Measurements from ENCODE around the gene SH3BGRL3. TPM values are rescaled to one million over a fixed set of nuclear protein-coding genes. Genes with fewer than 3 reads are reported as not detected.

The SH3BGRL3 gene
- total and polyA plus RNA-seq, 3 donors from 2014 or later, result 24.4 to 76.6 (median 25.4) TPM

DNA sequence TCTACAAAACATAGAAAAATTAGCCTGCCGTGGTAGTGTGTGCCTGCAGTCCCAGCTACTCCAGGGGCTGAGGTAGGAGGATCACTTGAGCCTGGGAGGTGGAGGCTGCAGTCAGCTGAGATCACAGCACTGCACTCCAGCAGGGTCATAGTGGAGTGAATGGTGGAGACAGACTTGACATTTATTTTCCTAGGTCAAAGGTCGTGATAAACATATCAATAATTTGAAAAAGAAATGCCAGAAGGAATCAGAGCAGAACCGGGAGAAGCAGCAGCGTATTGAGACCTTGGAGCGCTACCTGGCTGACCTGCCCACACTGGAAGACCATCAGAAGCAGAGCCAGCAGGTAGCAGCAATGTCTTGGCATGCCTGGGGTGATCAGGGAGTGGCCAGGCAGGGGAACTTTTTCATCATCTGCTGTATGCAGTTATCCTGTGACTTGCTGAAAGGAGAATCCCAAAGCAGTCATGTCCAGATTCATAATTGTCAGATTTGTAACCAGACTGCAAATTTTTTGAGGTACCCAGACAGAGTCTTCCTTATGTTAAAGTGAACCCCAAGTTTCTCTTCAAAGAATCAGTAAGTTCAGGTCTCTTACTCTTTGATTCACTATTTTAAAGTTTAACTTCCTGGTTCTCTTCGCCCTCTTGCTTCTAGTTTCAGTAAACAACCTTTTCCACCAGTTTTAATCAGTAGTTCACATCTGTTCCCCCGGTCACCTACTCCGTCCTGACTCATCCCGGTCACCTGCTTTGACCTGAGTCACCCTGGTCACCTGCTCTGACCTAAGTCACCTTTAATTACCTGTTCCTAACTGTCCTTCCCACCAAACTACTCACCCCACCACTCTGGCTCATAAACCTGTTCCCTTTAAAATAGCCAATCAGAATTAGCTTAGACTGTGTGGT lies 11.3 kb upstream of the SH3BGRL3 start:
- TF ChIP-seq, protein P1, sequence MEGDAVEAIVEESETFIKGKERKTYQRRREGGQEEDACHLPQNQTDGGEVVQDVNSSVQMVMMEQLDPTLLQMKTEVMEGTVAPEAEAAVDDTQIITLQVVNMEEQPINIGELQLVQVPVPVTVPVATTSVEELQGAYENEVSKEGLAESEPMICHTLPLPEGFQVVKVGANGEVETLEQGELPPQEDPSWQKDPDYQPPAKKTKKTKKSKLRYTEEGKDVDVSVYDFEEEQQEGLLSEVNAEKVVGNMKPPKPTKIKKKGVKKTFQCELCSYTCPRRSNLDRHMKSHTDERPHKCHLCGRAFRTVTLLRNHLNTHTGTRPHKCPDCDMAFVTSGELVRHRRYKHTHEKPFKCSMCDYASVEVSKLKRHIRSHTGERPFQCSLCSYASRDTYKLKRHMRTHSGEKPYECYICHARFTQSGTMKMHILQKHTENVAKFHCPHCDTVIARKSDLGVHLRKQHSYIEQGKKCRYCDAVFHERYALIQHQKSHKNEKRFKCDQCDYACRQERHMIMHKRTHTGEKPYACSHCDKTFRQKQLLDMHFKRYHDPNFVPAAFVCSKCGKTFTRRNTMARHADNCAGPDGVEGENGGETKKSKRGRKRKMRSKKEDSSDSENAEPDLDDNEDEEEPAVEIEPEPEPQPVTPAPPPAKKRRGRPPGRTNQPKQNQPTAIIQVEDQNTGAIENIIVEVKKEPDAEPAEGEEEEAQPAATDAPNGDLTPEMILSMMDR (IDR thresholded peaks at IDR 0.05), result no peak
- TF ChIP-seq POLR2A (IDR thresholded peaks at IDR 0.05), result no peak
- Histone ChIP-seq H3K27ac (no peak overlapping the region), H3K4me1 (no peaks in the 10 kb centered on the region), H3K27me3 (no peaks in the 10 kb centered on the region), H3K4me3 (no peak overlapping the region), H3K9me3 (no peaks in the 10 kb centered on the region), H3K36me3 (ENCODE audit: low read depth, missing control alignments) (no peaks in the 10 kb centered on the region)
- intact Hi-C loops (cut with DNase I; ENCODE audit: low total_unique reads), result no loop called here
- WGBS, 2 donors, result 94 to 96% methylated on average over 9 of the region's 9 CpGs
- no peak for DNase-seq

DNA sequence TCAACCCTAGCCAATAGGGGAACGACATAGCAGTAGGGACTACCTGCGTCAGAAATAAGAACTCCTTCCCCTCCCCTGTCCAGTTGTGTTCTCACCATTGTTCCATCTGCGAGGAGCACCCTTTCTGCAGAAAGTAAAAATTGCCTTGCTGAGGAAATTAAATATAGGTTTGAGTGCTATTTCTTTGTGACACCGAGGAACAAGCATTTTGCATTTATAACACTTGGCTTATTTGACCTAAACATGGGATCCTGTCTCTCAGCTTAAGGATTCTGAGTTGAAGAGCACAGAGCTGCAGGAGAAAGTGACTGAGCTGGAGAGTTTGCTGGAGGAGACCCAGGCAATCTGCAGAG lies 10.7 kb upstream of the SH3BGRL3 start:
- H3K27ac ChIP-seq, result no peak overlapping the region
- 94 to 96% methylated on average over 4 of the region's 4 CpGs for WGBS, 2 donors
- intact Hi-C loops (cut with DNase I; ENCODE audit: low total_unique reads), result no loop called here
- TF ChIP-seq, protein P1 (IDR thresholded peaks at IDR 0.05), result no peak
- TF ChIP-seq POLR2A (IDR thresholded peaks at IDR 0.05), result no peak
- no peaks in the 10 kb centered on the region for H3K4me1 ChIP-seq
- DNase-seq, result no peak
- no peaks in the 10 kb centered on the region for H3K27me3 ChIP-seq
- no peaks in the 10 kb centered on the region for H3K36me3 ChIP-seq (ENCODE audit: low read depth, missing control alignments)
- H3K9me3 ChIP-seq, result no peaks in the 10 kb centered on the region
- no peak overlapping the region for H3K4me3 ChIP-seq

DNA sequence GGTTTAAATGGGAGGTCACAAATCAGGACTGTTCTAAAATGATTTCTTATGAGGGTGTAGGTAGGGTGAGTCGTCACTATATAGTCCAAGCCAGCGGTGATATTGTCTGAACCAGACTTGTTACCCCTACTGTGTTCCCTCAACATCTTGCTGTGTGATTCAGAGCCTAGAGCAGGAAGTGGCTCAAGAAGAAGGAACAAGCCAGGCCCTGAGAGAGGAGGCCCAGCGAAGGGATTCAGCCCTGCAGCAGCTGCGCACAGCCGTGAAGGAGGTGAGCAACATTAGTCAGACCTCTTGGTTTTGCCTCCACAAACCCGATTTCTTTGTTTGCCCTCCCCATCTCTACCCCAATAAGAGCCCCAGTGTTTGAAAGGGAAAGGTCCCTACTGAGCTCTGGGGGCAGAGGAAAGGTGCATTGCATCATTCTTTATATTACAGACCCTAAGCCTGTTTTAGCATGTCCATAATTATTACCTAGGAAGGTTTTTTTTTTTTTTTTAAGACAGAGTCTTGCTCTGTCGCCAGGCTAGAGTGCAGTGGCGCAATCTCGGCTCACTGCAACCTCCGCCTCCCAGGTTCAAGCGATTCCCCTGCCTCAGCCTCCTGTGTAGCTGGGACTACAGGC lies 5.0 kb upstream of the SH3BGRL3 start:
- no peak overlapping the region for H3K4me3 ChIP-seq
- no peaks in the 10 kb centered on the region for H3K36me3 ChIP-seq (ENCODE audit: low read depth, missing control alignments)
- intact Hi-C loops (cut with DNase I; ENCODE audit: low total_unique reads), result loop anchor here (10.0 kb wide), 1 partner anchor 50 kb away; no protein-coding TSS in a partner anchor
- no peak for DNase-seq
- H3K27ac ChIP-seq, result peak overlapping the region; percentile 63 to 89
- no peak for TF ChIP-seq POLR2A (IDR thresholded peaks at IDR 0.05)
- TF ChIP-seq, protein P1 (IDR thresholded peaks at IDR 0.05), result no peak
- no peaks in the 10 kb centered on the region for H3K9me3 ChIP-seq
- no peaks in the 10 kb centered on the region for H3K27me3 ChIP-seq
- peaks cover 22% of the 10 kb centered on the region for H3K4me1 ChIP-seq
- 84 to 93% methylated on average over 11 of the region's 11 CpGs for WGBS, 2 donors

DNA sequence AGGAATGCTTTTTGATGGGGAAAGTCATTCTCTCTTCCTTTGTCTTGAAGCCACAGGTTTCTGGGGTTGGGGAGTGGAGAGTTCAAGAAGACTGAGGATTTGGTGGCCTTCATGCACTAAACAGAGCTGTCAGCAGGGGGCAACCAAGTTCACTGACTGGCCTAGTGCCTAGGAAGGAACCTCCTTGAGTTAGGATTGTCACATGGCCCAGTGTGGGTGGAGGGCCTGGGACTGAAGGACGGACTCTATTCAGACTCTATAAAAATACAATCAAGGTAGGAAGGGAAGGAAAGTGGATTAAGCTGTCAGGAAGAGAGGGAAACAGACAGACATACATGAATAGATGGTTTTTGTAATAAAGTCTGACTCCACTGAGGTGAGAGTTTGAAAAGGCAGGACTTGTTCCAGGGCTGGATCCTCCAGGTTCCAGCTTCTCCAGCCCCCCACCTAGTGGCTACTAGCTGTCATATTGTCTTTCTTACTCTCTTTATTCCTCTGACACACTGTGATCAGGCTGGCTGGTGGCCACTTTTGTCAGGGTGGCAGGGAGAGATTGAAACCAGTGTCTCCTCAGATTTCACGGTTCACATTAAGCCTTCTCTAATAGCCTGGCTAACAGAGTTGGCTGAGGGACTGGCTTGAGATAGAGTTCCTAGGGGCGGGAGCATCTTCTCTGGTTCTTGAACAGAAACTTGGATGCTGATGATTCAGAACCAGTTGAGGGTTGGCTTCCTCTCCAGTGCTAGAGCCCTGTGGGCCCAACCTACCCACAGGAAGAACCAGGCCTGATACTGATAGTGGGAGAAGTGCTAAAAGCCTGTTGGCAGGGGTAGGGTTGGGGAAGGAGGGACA lies 4.1 kb upstream of the SH3BGRL3 start:
- H3K27ac ChIP-seq, result peak overlapping the region; percentile 63 to 89
- H3K4me1 ChIP-seq, result peaks cover 27% of the 10 kb centered on the region
- 30 to 45% methylated on average over 3 of the region's 3 CpGs for WGBS, 2 donors
- intact Hi-C loops (cut with DNase I; ENCODE audit: low total_unique reads), result loop anchor here (10.0 kb wide), 1 partner anchor 49 kb away; no protein-coding TSS in a partner anchor
- TF ChIP-seq POLR2A (IDR thresholded peaks at IDR 0.05), result no peak
- TF ChIP-seq, protein P1 (IDR thresholded peaks at IDR 0.05), result peak; percentile 84 to 88 (median 87)
- H3K9me3 ChIP-seq, result no peaks in the 10 kb centered on the region
- no peaks in the 10 kb centered on the region for H3K36me3 ChIP-seq (ENCODE audit: low read depth, missing control alignments)
- H3K27me3 ChIP-seq, result no peaks in the 10 kb centered on the region
- DNase-seq, result peak; percentile 91
- H3K4me3 ChIP-seq, result no peak overlapping the region
